ENCODE data around the gene RGS10. TPM values are rescaled to one million over a fixed set of nuclear protein-coding genes. Genes with fewer than 3 reads are reported as not detected.

The RGS10 gene
- total RNA-seq, 1 experiment from 2014 or later, result 7.2 TPM

- Histone ChIP-seq H3K4me3 (ENCODE audit: insufficient read depth, low read depth, low read length) (no peak overlapping the region), H3K27me3 (ENCODE audit: control insufficient read depth, insufficient read depth, low read length) (no peaks in the 10 kb centered on the region), H3K36me3 (replicated peaks; ENCODE audit: control insufficient read depth, insufficient read depth, low read length) (no peaks in the 10 kb centered on the region)
- DNase-seq, result no peak
These were observed 24.3 kb downstream of the RGS10 start for GRCh38 chr10:119518176-119518575.

GRCh38 chr10:119517235-119518141 is 25.0 kb downstream of the RGS10 start:
- no peaks in the 10 kb centered on the region for H3K27me3 ChIP-seq (ENCODE audit: control insufficient read depth, insufficient read depth, low read length)
- no peaks in the 10 kb centered on the region for H3K36me3 ChIP-seq (replicated peaks; ENCODE audit: control insufficient read depth, insufficient read depth, low read length)
- no peak for DNase-seq
- H3K4me3 ChIP-seq (ENCODE audit: insufficient read depth, low read depth, low read length), result no peak overlapping the region

GRCh38 chr10:119516381-119517234 is 25.9 kb downstream of the RGS10 start:
- no peaks in the 10 kb centered on the region for H3K36me3 ChIP-seq (replicated peaks; ENCODE audit: control insufficient read depth, insufficient read depth, low read length)
- H3K4me3 ChIP-seq (ENCODE audit: insufficient read depth, low read depth, low read length), result no peak overlapping the region
- DNase-seq, result no peak
- H3K27me3 ChIP-seq (ENCODE audit: control insufficient read depth, insufficient read depth, low read length), result no peaks in the 10 kb centered on the region

GRCh38 chr10:119515511-119516045 is 26.9 kb downstream of the RGS10 start:
- no peaks in the 10 kb centered on the region for H3K27me3 ChIP-seq (ENCODE audit: control insufficient read depth, insufficient read depth, low read length)
- DNase-seq, result no peak
- no peaks in the 10 kb centered on the region; the same call in 1 of the 2 replicates for H3K36me3 ChIP-seq (replicated peaks; ENCODE audit: control insufficient read depth, insufficient read depth, low read length)
- H3K4me3 ChIP-seq (ENCODE audit: insufficient read depth, low read depth, low read length), result no peak overlapping the region

- H3K36me3 ChIP-seq (replicated peaks; ENCODE audit: control insufficient read depth, insufficient read depth, low read length), result no peaks in the 10 kb centered on the region; the same call in 1 of the 2 replicates
- DNase-seq, result no peak
- no peaks in the 10 kb centered on the region for H3K27me3 ChIP-seq (ENCODE audit: control insufficient read depth, insufficient read depth, low read length)
These were observed 27.7 kb downstream of the RGS10 start for GRCh38 chr10:119514819-119515218.

GRCh38 chr10:119511828-119512515 is 30.5 kb downstream of the RGS10 start:
- no peak overlapping the region for H3K4me3 ChIP-seq (ENCODE audit: insufficient read depth, low read depth, low read length)
- DNase-seq, result no peak
- H3K27me3 ChIP-seq (ENCODE audit: control insufficient read depth, insufficient read depth, low read length), result no peaks in the 10 kb centered on the region
- H3K36me3 ChIP-seq (replicated peaks; ENCODE audit: control insufficient read depth, insufficient read depth, low read length), result no peaks in the 10 kb centered on the region; the same call in 1 of the 2 replicates

More at GRCh38 chr10:119514819-119515218, 27.7 kb downstream of the RGS10 start:
- no peak overlapping the region for H3K4me3 ChIP-seq (ENCODE audit: insufficient read depth, low read depth, low read length)

GRCh38 chr10:119509909-119510451 is 32.5 kb downstream of the RGS10 start:
- DNase-seq, result peak; percentile 72
- no peak overlapping the region for H3K4me3 ChIP-seq (ENCODE audit: insufficient read depth, low read depth, low read length)
- no peaks in the 10 kb centered on the region for H3K27me3 ChIP-seq (ENCODE audit: control insufficient read depth, insufficient read depth, low read length)
- H3K36me3 ChIP-seq (replicated peaks; ENCODE audit: control insufficient read depth, insufficient read depth, low read length), result no peaks in the 10 kb centered on the region; the same call in 1 of the 2 replicates

GRCh38 chr10:119507115-119507514 is 35.4 kb downstream of the RGS10 start:
- Histone ChIP-seq H3K4me3 (ENCODE audit: insufficient read depth, low read depth, low read length) (no peak overlapping the region), H3K36me3 (replicated peaks; ENCODE audit: control insufficient read depth, insufficient read depth, low read length) (no peaks in the 10 kb centered on the region; the same call in 1 of the 2 replicates), H3K27me3 (ENCODE audit: control insufficient read depth, insufficient read depth, low read length) (no peaks in the 10 kb centered on the region)
- no peak for DNase-seq

- no peaks in the 10 kb centered on the region for H3K27me3 ChIP-seq (ENCODE audit: control insufficient read depth, insufficient read depth, low read length)
- no peaks in the 10 kb centered on the region for H3K36me3 ChIP-seq (replicated peaks; ENCODE audit: control insufficient read depth, insufficient read depth, low read length)
- H3K4me3 ChIP-seq (ENCODE audit: insufficient read depth, low read depth, low read length), result no peak overlapping the region
- no peak for DNase-seq
These were observed 36.8 kb downstream of the RGS10 start for GRCh38 chr10:119505588-119506315.

GRCh38 chr10:119505131-119505551 is 37.4 kb downstream of the RGS10 start:
- no peaks in the 10 kb centered on the region for H3K36me3 ChIP-seq (replicated peaks; ENCODE audit: control insufficient read depth, insufficient read depth, low read length)
- H3K4me3 ChIP-seq (ENCODE audit: insufficient read depth, low read depth, low read length), result no peak overlapping the region
- no peak for DNase-seq
- H3K27me3 ChIP-seq (ENCODE audit: control insufficient read depth, insufficient read depth, low read length), result no peaks in the 10 kb centered on the region

GRCh38 chr10:119504651-119505050 is 37.9 kb downstream of the RGS10 start:
- H3K36me3 ChIP-seq (replicated peaks; ENCODE audit: control insufficient read depth, insufficient read depth, low read length), result no peaks in the 10 kb centered on the region
- no peak overlapping the region for H3K4me3 ChIP-seq (ENCODE audit: insufficient read depth, low read depth, low read length)

GRCh38 chr10:119503821-119504220 is 38.7 kb downstream of the RGS10 start:
- Histone ChIP-seq H3K36me3 (replicated peaks; ENCODE audit: control insufficient read depth, insufficient read depth, low read length) (no peaks in the 10 kb centered on the region), H3K4me3 (ENCODE audit: insufficient read depth, low read depth, low read length) (no peak overlapping the region), H3K27me3 (ENCODE audit: control insufficient read depth, insufficient read depth, low read length) (no peaks in the 10 kb centered on the region)
- no peak for DNase-seq

More at GRCh38 chr10:119504651-119505050, 37.9 kb downstream of the RGS10 start:
- no peak for DNase-seq
- H3K27me3 ChIP-seq (ENCODE audit: control insufficient read depth, insufficient read depth, low read length), result no peaks in the 10 kb centered on the region

GRCh38 chr10:119502618-119503155 is 39.8 kb downstream of the RGS10 start:
- H3K4me3 ChIP-seq (ENCODE audit: insufficient read depth, low read depth, low read length), result no peak overlapping the region
- H3K36me3 ChIP-seq (replicated peaks; ENCODE audit: control insufficient read depth, insufficient read depth, low read length), result no peaks in the 10 kb centered on the region
- peak; percentile 26 for DNase-seq
- no peaks in the 10 kb centered on the region for H3K27me3 ChIP-seq (ENCODE audit: control insufficient read depth, insufficient read depth, low read length)
